CD4-positive, alpha-beta T cell treated with Interleukin-1 beta for 1 hour (primary cell): ENCODE data around the gene CLTC.

Experiments used
- DNase-seq, 2 donors: peaks; one replicate each; pipeline ENCODE4 v3.0.0-alpha.2; 2020 to 2022

The CLTC gene

GRCh38 chr17:59688008-59688407, 68.3 kb downstream of the CLTC start:
- DNase-seq, result no peak

GRCh38 chr17:59688496-59688895, 68.8 kb downstream of the CLTC start:
- DNase-seq, result no peak

- DNase-seq, result no peak
These were observed 73.9 kb downstream of the CLTC start for GRCh38 chr17:59693582-59693981.

DNA sequence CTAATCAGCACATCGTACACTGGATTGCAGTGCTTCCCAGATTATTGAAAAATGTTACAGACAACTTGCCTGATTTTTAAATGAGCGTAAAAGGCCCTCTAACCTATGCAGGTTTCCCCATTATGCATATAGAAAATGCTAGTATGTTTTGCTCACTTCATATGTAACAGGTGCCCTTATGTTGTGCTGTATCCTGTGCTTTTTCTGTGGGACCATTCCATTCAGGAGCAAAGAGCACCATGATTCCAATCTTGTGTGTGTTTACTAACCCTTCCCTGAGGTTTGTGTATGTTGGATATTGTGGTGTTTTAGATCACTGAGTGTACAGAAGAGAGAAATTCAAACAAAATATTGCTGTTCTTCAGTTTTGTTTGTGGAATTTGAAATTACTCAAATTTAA, 74.6 kb downstream of the CLTC start:
- DNase-seq, result no peak

DNA sequence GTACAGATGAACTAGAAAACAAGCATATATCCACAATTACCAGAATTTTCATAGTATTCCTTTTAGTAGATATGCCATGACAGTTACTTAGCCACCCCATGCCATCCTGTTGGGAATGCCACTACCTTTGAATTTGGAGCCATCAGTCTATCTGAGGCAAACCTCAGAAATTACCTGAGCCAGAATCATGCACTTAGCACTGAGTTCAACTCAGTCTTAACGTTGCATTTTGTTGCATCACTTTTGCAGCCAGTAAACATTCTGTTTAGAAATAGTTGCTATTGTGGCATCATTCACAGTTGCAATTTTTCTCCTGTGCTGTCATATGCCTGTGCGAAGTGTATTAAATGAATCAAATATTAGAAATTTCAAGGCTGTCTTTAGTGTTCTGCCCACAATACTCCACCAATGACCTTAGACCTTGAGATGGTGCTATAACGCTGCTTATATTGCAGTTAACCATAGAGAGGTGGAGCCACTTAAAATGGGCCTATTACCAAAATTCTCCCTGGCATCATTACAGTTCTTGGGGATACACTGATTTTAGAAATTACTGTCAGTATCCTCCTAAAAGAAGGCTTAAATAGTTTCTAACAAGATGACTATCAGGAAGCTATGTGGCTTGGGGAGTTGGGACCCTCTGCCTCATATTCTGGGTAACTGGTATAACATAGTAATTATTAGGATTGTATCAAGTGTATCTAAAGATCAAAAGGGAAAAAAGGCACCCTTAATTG, 76.4 kb downstream of the CLTC start:
- DNase-seq, result no peak

- DNase-seq, result no peak
These were observed 77.1 kb downstream of the CLTC start for GRCh38 chr17:59696682-59697277.

- DNase-seq, result no peak
These were observed 78.4 kb downstream of the CLTC start for GRCh38 chr17:59698143-59698542.

DNA sequence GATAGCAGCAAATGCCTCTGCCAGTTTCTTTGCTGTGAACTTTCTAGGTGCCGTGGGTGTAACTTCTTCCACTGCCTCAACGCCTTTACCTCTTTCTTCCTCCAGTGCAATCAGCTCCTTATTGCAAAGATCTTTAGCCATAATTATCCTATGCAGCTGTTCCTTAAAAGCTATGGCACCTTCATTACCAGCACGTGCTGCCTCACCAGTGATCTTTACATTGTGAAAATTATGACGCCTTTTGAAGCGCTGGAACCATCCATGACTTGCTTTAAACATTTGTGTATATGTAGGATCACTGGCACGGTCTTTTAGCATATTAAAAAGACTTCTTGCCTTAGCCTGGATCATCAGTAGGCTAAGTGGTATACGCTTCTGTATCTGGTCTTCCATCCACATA, 79.5 kb downstream of the CLTC start:
- no peak for DNase-seq

DNA sequence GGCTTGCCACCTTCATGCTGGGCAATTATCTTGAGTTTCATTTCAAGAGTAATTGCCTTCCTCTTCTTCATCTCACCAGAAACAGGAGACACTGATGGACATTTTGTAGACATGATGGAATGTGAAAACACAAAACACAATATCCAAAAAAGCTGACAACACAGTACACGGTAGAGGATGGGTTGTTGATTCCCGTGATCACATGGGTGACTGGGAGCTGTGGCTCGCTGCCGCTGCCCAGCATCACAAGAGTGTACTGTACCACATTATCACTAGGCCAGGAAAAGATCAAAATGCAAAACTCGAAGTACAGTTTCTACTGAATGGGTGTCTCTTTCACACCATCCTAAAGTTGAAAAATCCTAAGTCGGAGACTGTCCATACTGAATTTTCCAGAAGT, 80.1 kb downstream of the CLTC start:
- DNase-seq, result no peak

GRCh38 chr17:59702304-59702703, 82.6 kb downstream of the CLTC start:
- no peak for DNase-seq

DNA sequence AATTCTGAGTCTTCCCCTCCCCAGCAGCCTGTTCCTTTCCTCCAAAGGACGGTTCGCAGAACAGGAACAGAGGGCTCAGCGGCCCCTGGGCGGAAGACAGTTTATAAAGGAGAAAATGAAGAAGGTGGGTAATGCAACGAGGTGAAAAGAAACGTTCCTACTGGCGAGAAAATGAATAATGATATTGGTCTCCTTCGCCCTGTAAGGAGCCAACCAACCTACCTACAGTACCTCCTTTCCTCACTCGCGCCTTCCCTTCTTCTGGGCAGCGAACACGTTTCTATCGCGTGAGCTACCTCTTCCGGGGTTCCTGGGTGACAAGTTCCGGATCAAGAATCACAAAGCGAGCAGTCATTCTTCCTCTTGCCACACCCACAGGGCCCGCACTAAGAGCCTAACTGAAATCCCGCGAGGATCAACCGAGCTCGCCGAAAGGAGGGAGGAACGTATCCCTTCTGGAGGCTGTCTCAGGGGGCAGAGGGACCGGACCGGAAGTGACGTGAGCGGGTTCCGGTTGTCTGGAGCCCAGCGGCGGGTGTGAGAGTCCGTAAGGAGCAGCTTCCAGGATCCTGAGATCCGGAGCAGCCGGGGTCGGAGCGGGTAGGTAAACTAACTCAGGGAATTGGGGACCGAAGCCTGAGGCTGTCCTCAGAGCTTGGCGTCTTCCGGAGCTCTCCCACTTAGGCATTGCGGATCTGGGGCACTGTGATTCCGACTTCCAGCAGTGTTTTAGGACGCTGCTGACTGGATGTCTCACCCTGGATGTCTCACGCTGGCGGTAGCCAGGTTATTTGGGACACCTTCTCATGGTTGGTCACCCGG, 87.7 kb downstream of the CLTC start, which contains the start of the genes PTRH2 and VMP1:
TSS of gene PTRH2 (minus strand) at position 282 of the 822 bp plus-strand sequence. CDS start 9,452 bp downstream, outside the sequence.
TSS of gene VMP1 (plus strand) at position 506 of the 822 bp plus-strand sequence. CDS start 23,793 bp downstream, outside the sequence.
- peak; percentile 94 to 95 for DNase-seq

DNA sequence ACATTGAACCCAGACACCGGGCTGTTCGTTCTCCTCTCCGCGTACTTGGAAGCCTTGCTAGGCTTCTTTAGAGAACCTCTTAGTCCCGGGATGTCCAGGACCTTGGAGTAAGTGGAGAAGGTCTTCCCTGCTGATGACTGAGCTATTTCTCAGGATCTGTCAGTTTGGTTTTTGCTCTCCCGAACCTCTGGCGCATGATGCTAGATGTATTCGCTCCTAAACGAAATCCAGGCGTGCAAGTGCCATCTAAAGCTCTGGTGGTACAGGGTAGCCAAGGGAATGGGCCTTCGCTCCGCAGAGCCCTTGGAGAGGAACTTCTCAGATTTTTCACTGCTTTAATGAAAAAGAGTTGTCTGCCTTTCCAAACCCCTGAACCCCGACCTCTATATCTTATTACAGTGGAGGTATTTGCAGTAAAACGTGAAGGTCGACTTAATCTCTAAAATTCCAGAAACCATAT, 88.3 kb downstream of the CLTC start:
- peak in 1 of 2 donors; percentile 2 for DNase-seq

DNA sequence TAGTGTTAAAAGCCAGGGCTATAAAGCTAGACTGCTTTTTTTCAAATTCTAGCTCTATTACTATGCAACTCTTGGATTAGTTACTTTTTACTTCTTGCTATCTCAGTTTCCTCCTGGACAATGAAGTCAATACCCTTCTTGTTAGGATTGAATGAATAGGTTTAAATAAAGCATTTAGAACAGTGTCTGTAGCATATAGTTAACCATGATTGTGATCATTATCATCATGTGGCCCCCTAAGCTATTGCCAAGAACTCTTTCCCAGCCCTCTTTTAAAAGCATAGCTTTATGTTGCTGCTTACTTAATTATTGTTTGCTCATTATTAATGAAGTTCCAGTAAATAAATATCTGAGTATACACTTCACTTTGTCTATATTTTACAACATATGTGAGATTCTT, 92.2 kb downstream of the CLTC start:
- DNase-seq, result no peak

GRCh38 chr17:59712862-59713261, 93.2 kb downstream of the CLTC start:
- DNase-seq, result no peak

GRCh38 chr17:59714255-59714654, 94.6 kb downstream of the CLTC start:
- DNase-seq, result no peak

DNA sequence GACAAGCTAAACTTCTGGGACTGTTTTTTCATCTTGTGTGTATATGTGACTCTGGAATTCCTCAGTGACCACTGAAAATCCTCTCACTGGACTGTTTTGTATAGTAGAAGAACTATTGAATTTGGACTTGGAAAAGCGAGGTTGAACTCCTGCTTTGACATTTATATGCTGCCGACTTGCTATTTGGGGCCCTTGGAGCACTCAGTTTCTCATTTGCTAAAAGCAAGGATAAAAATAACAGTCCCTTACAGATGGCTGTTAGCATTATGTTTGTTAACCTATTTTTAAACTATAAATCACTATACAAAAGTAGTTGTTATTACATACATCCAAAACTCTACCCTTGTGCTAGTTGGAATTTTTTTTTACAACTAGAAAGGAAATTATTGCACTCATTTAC, 96.7 kb downstream of the CLTC start:
- no peak for DNase-seq

- DNase-seq, result no peak
These were observed 99.8 kb downstream of the CLTC start for GRCh38 chr17:59719526-59719925.

- DNase-seq, result no peak
These were observed 102.9 kb downstream of the CLTC start for GRCh38 chr17:59722623-59723022.

GRCh38 chr17:59723041-59723440, 103.3 kb downstream of the CLTC start:
- DNase-seq, result no peak

- DNase-seq, result no peak
These were observed 103.9 kb downstream of the CLTC start for GRCh38 chr17:59723607-59724006.

DNA sequence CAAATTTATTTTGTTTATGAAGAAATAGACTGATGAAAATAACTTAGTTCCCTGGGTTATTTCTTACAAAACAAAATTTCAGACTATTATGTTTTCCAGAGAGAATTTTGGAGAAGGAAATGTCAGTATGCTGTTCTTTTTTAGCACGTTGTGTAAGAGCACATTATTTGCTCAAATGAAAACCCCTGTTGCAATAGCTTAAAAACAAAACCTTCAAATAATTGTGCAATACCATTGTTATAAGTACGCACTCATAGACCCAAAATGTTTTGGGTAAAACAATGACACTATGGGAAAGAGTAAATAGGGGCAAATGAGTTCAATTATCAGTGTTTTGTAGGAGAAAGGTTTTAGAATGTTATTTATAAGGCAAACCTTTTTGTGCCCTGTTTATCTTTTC, 106.0 kb downstream of the CLTC start:
- no peak for DNase-seq

DNA sequence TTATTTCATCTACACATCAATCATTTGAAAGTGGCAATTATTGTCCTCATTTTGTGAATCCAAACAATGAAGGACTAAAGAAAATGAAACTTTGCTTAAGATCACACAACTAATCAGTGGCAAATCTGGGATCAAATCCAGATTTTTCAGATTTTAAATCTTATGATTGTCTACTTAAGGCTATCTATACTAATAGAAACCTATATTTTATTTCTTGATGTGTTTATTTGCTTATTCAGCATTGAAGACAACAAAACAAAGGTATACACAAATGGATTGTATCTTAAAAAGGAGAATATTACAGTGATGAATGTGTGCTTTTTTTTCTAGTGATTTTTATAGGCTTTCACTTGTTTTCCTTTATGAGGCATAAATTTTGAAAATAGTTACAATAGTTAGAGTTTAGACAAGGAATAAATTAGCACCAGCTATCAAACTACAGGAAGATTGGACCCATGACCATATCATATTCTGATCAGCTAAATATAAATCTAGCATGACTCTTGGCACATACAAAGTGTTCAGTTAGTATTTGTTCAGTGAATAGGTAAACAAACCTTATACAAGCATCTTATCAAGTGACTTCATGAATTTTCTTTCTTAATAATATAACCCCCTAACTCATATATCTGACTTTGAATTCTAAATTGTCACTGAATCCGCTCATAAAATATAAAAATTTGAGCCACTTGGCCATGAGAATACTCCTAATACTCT, 108.3 kb downstream of the CLTC start:
- DNase-seq, result no peak

- DNase-seq, result no peak
These were observed 110.7 kb downstream of the CLTC start for GRCh38 chr17:59730268-59730834.
